NCI-H774 (cell line): Measurements from ENCODE around the gene USB1.

ENCODE experiments used
- DNase-seq: peaks from one replicate; lab custom pipeline; 2025; lab: John Stamatoyannopoulos, UW

The USB1 gene

GRCh38 chr16:58034128-58034685 lies 33.0 kb downstream of the USB1 start:
- no peak for DNase-seq

- DNase-seq: no peak
Measured at GRCh38 chr16:58034774-58035173, 33.6 kb downstream of the USB1 start.

GRCh38 chr16:58035356-58036170 lies 34.4 kb downstream of the USB1 start:
- DNase-seq: no peak

GRCh38 chr16:58036943-58037342 lies 35.7 kb downstream of the USB1 start:
- DNase-seq: no peak

GRCh38 chr16:58037365-58038057 lies 36.3 kb downstream of the USB1 start:
- DNase-seq: no peak

- no peak for DNase-seq
Measured at GRCh38 chr16:58038219-58038641, 37.0 kb downstream of the USB1 start.

GRCh38 chr16:58039829-58040495 lies 38.8 kb downstream of the USB1 start:
- no peak for DNase-seq

- no peak for DNase-seq
Measured at GRCh38 chr16:58040496-58040846, 39.3 kb downstream of the USB1 start.

- DNase-seq: no peak
Measured at GRCh38 chr16:58040945-58041627, 39.9 kb downstream of the USB1 start.

GRCh38 chr16:58041628-58041955 lies 40.4 kb downstream of the USB1 start:
- DNase-seq: no peak

- no peak for DNase-seq
Measured at GRCh38 chr16:58042001-58042885, 41.0 kb downstream of the USB1 start.

- DNase-seq: no peak
Measured at GRCh38 chr16:58042886-58043515, 41.8 kb downstream of the USB1 start.

- DNase-seq: no peak
Measured at GRCh38 chr16:58043571-58044155, 42.5 kb downstream of the USB1 start.

GRCh38 chr16:58044266-58045019 lies 43.2 kb downstream of the USB1 start:
- DNase-seq: no peak

GRCh38 chr16:58045096-58045495 lies 43.9 kb downstream of the USB1 start:
- DNase-seq: no peak

GRCh38 chr16:58046054-58046881 lies 45.1 kb downstream of the USB1 start:
- DNase-seq: no peak

- no peak for DNase-seq
Measured at GRCh38 chr16:58046936-58047335, 45.7 kb downstream of the USB1 start.

- DNase-seq: no peak
Measured at GRCh38 chr16:58047557-58048348, 46.5 kb downstream of the USB1 start.
